GM12891 (cell line): ENCODE measurements around the gene MANEAL.

Source experiments
- PAX5 ChIP-seq: IDR thresholded peaks from 2 replicates; pipeline ENCODE4 v1.6.1; 2011; ENCODE audit warnings: low read length, moderate library complexity, mild to moderate bottlenecking; ENCODE audit not compliant: insufficient read depth, severe bottlenecking
- POLR2A ChIP-seq: IDR thresholded peaks from 2 replicates; pipeline ENCODE4 v1.6.1; 2011; ENCODE audit warnings: low read depth, low read length, control low read depth
- POLR2AphosphoS5 ChIP-seq: IDR thresholded peaks from 2 replicates; pipeline ENCODE4 v1.6.1; 2011; ENCODE audit warnings: low read depth, low read length, control low read depth
- POU2F2 ChIP-seq: IDR thresholded peaks from 2 replicates; pipeline ENCODE4 v1.6.1; 2011; ENCODE audit warnings: low read depth, mild to moderate bottlenecking, control low read depth, low read length, moderate library complexity
- SPI1 ChIP-seq: IDR thresholded peaks from 2 replicates; pipeline ENCODE4 v1.6.1; 2011; ENCODE audit warnings: low read depth, low read length, control low read depth
- TAF1 ChIP-seq: IDR thresholded peaks from 2 replicates; pipeline ENCODE4 v1.6.1; 2011; ENCODE audit warnings: low read depth, low read length, control low read depth

DNA sequence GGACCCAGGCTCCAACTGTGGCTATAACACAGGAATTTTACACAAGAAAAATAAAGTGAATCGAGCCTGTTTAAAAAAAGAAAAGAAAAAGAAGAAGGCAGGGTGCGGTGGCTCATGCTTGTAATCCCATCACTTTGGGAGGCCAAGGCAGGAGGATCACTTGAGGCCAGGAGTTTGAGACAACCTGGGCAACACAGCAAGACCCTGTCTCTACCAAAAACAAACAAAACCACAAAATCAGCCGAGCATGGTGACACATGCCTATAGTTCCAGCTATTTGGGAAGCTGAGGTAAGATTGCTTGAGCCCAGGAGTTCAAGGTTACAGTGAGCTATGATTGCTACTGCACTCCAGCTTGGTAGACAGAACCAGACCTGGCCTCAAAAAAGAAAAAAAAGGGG is 48.0 kb downstream of the MANEAL start:
- TF ChIP-seq POLR2AphosphoS5 (no peak), POLR2A (no peak), TAF1 (no peak), POU2F2 (no peak), SPI1 (no peak), PAX5 (no peak)
